Measurements from ENCODE around the gene SPAG5.

- TF ChIP-seq, protein P1, sequence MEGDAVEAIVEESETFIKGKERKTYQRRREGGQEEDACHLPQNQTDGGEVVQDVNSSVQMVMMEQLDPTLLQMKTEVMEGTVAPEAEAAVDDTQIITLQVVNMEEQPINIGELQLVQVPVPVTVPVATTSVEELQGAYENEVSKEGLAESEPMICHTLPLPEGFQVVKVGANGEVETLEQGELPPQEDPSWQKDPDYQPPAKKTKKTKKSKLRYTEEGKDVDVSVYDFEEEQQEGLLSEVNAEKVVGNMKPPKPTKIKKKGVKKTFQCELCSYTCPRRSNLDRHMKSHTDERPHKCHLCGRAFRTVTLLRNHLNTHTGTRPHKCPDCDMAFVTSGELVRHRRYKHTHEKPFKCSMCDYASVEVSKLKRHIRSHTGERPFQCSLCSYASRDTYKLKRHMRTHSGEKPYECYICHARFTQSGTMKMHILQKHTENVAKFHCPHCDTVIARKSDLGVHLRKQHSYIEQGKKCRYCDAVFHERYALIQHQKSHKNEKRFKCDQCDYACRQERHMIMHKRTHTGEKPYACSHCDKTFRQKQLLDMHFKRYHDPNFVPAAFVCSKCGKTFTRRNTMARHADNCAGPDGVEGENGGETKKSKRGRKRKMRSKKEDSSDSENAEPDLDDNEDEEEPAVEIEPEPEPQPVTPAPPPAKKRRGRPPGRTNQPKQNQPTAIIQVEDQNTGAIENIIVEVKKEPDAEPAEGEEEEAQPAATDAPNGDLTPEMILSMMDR (IDR thresholded peaks at IDR 0.05) = peak; percentile 9 to 69 (median 62)
- no peak for TF ChIP-seq POLR2A (IDR thresholded peaks at IDR 0.05)
These were observed 14.4 kb upstream of the SPAG5 start for GRCh38 chr17:28612936-28613872.
